GM12865 (cell line): ENCODE data around the gene SLC5A11.
"Not testable (repeated sequence)": the region's sequence is repeated elsewhere in the genome, so short reads cannot be mapped to it uniquely, and the experiment has no call there.

ENCODE experiments used
- DNase-seq: peaks from one replicate; pipeline ENCODE4 v3.0.0; 2010; ENCODE audit warnings: low read depth
- H3K4me3 ChIP-seq: 2 replicates; pipeline ENCODE4 v1.5.1; 2011; ENCODE audit warnings: mild to moderate bottlenecking, low read depth, low read length, control low read depth
- TF ChIP-seq, protein P1 (sequence below): IDR thresholded peaks from 2 replicates; pipeline ENCODE4 v1.5.1; 2011; ENCODE audit warnings: low read length, control low read depth, low read depth, inconsistent platforms; ENCODE audit not compliant: insufficient read depth; ENCODE audit errors: missing control alignments

The SLC5A11 gene, protein sequence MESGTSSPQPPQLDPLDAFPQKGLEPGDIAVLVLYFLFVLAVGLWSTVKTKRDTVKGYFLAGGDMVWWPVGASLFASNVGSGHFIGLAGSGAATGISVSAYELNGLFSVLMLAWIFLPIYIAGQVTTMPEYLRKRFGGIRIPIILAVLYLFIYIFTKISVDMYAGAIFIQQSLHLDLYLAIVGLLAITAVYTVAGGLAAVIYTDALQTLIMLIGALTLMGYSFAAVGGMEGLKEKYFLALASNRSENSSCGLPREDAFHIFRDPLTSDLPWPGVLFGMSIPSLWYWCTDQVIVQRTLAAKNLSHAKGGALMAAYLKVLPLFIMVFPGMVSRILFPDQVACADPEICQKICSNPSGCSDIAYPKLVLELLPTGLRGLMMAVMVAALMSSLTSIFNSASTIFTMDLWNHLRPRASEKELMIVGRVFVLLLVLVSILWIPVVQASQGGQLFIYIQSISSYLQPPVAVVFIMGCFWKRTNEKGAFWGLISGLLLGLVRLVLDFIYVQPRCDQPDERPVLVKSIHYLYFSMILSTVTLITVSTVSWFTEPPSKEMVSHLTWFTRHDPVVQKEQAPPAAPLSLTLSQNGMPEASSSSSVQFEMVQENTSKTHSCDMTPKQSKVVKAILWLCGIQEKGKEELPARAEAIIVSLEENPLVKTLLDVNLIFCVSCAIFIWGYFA

DNA sequence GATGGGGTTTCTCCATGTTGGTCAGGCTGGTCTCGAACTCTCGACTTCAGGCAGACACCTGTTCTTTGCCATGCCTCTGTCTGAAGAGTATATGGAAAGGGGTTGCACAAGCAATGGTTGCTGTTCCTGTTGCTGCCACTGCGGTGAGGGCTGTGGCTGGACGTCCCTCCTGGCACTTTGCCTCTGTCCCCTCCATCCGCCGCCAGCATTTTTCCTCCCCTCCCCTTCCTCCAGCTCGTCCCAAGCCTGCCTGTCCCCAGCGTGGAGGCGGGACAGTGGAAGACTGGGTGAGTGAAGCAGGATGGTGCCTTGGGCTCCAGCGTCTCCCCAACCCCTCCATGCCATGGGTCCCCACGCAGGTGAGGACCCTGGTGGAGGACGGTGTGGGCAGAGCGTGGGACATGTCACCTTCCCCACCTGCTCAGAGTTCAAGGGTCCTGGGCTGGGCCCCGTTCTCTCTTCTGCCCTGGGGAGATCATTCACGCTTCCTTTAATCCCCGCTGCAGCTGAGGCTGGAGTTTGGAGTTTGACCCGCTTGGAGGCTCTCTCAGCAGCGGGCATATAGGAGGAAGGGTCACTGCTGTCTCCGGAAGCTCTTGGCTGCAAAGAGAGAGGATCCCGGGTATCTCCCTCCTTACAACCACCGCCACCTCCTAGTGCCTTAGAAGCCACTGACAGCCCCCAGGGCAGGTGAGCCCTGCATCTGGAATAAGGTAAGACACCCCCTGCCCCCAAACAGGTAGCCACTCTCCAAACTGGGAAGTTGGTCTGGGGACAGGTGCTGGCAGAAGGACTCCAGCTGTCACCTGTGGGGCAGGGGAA, at the start of gene SLC5A11:
TSS of gene SLC5A11 (plus strand) at position 238 of the 822 bp plus-strand sequence. CDS start 12,681 bp downstream, outside the sequence.
- TF ChIP-seq, protein P1, sequence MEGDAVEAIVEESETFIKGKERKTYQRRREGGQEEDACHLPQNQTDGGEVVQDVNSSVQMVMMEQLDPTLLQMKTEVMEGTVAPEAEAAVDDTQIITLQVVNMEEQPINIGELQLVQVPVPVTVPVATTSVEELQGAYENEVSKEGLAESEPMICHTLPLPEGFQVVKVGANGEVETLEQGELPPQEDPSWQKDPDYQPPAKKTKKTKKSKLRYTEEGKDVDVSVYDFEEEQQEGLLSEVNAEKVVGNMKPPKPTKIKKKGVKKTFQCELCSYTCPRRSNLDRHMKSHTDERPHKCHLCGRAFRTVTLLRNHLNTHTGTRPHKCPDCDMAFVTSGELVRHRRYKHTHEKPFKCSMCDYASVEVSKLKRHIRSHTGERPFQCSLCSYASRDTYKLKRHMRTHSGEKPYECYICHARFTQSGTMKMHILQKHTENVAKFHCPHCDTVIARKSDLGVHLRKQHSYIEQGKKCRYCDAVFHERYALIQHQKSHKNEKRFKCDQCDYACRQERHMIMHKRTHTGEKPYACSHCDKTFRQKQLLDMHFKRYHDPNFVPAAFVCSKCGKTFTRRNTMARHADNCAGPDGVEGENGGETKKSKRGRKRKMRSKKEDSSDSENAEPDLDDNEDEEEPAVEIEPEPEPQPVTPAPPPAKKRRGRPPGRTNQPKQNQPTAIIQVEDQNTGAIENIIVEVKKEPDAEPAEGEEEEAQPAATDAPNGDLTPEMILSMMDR, result no peak
- no peak for DNase-seq
- no peak within 1 kb of the TSS for H3K4me3 ChIP-seq

DNA sequence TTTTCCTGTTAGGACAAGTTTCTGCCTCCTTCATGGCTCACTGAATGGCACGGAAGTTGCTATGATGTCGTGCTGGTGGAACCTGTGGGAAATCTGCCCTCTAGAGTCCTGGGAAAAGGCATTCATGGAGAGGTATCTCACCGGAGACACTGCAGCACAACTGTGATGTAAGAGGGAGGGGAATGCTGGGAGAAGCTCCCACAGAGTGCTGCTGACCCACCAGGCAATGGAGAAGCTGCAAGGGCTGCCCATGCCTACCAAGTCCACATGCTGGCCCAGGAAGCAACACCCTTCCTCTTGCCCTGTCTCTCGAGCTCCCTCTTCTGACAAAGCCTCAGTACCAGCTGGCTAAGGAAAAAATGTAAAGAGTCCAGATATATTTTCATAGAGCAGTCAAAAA, 45.2 kb upstream of the SLC5A11 start:
- H3K4me3 ChIP-seq, result no peak overlapping the region
- TF ChIP-seq, protein P1, result peak; percentile 21
- peak; percentile 29 for DNase-seq

DNA sequence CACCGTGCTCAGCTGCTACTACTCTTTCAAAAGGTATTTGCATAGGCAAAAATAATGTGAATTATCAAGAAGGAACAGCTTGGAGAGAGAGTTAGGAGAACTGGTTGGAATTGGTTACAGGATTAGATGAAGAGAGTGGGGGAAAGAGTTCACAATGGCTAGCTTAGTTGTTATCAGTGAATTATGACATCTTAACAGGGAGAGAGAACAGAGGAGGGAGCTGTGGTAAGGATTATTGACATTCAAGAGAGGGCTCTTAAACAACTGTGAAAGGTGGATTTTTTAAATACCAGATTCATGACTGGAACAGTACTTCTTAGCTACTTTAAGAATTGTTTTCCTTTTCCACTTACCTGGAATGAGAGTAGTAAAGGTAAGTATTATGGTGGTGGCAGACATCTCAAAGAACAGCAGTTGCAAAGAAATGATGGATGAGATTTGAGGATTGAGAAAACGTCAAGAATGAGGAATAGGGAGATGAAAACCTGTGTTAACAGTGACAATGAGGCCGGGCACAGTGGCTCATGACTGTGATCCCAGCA, 43.9 kb upstream of the SLC5A11 start:
- TF ChIP-seq, protein P1, result no peak
- no peak for DNase-seq
- no peak overlapping the region for H3K4me3 ChIP-seq

DNA sequence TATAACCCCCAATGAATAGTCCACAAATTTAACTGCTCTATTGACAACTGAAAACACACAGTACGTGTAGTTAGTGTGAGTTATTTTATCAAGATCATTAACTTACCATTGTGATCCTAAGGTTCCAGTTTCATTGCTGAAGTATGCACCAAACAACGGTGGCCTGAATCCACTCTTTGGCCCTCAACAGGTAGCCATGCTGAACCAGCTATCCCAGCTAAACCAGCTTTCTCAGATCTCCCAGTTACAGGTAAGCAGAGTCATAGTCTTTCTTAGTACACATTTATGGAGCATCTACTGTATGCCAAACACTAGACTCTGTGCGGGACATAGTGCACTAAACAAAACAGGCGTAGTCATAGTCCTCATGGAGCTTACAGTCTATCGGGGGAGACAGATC, 40.3 kb upstream of the SLC5A11 start:
- TF ChIP-seq, protein P1, result no peak
- H3K4me3 ChIP-seq, result no peak overlapping the region
- no peak for DNase-seq

DNA sequence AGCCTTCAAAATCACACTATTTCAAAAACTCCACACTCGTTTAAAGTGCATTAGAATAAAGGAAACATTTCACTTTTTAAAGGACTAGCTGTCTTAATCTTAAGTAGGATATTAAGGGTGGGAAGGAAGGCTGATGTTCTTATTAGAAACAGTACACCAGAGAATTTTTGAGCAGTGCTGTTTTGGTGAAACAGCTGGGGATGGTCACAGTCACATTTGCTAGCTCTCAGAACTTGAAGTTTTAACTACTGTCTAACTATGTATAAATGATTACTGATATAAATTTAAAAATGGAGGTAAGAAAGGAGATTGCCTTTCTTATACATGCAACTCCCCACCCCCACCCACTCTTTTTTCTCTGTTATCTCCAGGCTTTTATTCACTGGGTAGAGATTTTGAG, 38.5 kb upstream of the SLC5A11 start:
- no peak for DNase-seq
- H3K4me3 ChIP-seq, result no peak overlapping the region
- TF ChIP-seq, protein P1, result no peak

DNA sequence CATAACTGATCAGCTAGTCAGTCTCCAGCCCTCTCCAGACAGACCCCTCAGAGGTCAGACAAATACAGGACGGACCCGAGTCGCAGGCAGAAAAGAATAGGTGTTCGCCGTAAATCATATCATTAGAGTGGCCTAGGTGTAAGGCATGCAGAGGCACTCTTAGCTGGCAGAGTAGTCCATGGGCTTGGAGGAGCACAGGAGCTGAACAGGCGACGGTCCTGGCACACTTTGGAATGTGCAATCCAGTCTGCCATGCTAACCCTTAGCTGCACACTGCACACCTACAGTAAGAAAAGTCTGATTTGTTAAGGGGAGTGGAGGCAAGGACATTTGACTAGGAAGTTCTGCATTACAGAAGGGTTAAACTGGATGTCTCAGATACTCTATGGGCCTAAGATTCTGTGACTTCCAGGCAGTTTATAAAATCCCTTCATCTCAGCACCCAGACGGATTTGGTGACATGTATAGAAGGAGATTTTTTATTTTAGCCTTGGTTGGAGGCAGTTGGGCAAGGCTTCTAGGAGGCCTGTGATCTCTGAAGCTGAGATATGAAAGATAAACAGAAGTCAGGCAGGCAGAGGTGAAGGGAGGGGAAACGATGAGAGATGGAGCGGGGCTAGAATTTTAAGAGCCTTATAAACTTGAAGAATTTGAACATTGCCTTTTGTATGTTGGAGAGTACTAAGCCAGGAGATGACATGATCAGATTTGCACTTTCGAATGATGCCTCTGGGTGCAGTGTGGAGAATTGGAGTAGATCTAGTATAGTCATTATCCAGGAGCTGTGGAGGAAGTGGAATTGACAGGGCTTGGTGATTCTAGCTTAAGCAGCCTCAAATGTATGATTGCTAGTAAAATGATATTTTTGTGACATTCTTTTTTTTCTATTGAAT, 34.6 kb upstream of the SLC5A11 start:
- no peak for DNase-seq
- no peak overlapping the region for H3K4me3 ChIP-seq
- TF ChIP-seq, protein P1, result no peak

DNA sequence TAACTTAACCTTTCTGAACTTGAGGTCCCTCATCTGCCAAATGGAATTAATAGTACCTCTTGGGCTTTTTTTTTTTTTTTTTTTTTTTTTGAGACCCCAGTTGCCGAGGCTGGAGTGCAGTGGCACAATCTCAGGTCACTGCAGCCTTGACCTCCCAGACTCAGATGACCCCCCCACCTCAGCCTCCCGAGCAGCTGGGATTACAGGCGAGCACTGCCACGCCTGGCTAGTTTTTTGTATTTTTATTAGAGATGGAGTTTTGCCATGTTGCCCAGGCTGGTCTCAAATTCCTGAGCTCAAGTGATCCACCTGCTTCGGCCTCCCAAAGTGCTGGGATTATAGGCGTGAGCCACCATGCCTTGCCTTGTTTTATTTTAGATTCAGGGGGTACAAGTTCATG, 33.0 kb upstream of the SLC5A11 start:
- DNase-seq, H3K4me3 ChIP-seq: not testable (repeated sequence)
